T-helper 17 cell (primary cell): ENCODE data around the gene PSD4. TPM values are rescaled to one million over a fixed set of nuclear protein-coding genes. Genes with fewer than 3 reads are reported as not detected.
A peak's percentile ranks its signal among the peaks of the same experiment; 100 is the strongest.

Experiments used
- ATAC-seq: fragments of 150-1000 bp; cut with Tn5 transposase; 2 replicates; pipeline ENCODE4 v1.10.0; 2021; ENCODE audit warnings: mild to moderate bottlenecking, moderate library complexity
- DNase-seq, 3 donors: peaks; one replicate each; pipeline versions ENCODE4 v3.0.0 to v3.0.0-alpha.2; 2020 to 2021
- H3K9me3 ChIP-seq: one replicate; pipeline ENCODE4 v1.7.0; 2013; ENCODE audit warnings: low read length, mild to moderate bottlenecking; ENCODE audit not compliant: control insufficient read depth, poor library complexity, severe bottlenecking
- H3K27ac Mint-ChIP-seq: one replicate; pipeline ENCODE4 v1.8.0; 2022; ENCODE audit warnings: mild to moderate bottlenecking, moderate library complexity, mixed read lengths
- H3K27me3 Mint-ChIP-seq: one replicate; pipeline ENCODE4 v1.8.0; 2022; ENCODE audit warnings: mixed read lengths
- H3K36me3 Mint-ChIP-seq: one replicate; pipeline ENCODE4 v1.8.0; 2022; ENCODE audit warnings: low read depth, mixed read lengths
- H3K4me1 Mint-ChIP-seq: one replicate; pipeline ENCODE4 v1.8.0; 2022; ENCODE audit warnings: mild to moderate bottlenecking, mixed read lengths
- H3K4me3 Mint-ChIP-seq: one replicate; pipeline ENCODE4 v1.8.0; 2022; ENCODE audit warnings: mild to moderate bottlenecking, moderate library complexity, mixed read lengths
- total RNA-seq, 4 donors: library from RNA in 2 of 4; stranded (reverse) in 2 of 4; gene quantifications; one replicate each; pipeline ENCODE4 v1.2.3 and lab custom pipeline; 2022 to 2026

PSD4 gene
- total RNA-seq, 2 donors from 2014 or later = 141 to 160 TPM

- DNase-seq (no peak), ATAC-seq (no peak)
- no peaks in the 10 kb centered on the region for H3K36me3 Mint-ChIP-seq
- peaks cover 5% of the 10 kb centered on the region for H3K27me3 Mint-ChIP-seq
- H3K27ac Mint-ChIP-seq = no peak overlapping the region
- peaks cover 25% of the 10 kb centered on the region for H3K4me1 Mint-ChIP-seq
- H3K9me3 ChIP-seq = no peaks in the 10 kb centered on the region
- no peak overlapping the region for H3K4me3 Mint-ChIP-seq
Measured at GRCh38 chr2:113216321-113216720, 42.5 kb downstream of the PSD4 start.

GRCh38 chr2:113216891-113217454, 43.2 kb downstream of the PSD4 start:
- no peak for ATAC-seq
- DNase-seq = no peak
- peak overlapping the region; percentile 53 for H3K27ac Mint-ChIP-seq
- no peaks in the 10 kb centered on the region for H3K36me3 Mint-ChIP-seq
- H3K4me1 Mint-ChIP-seq = peaks cover 25% of the 10 kb centered on the region
- H3K27me3 Mint-ChIP-seq = peaks cover 5% of the 10 kb centered on the region
- H3K9me3 ChIP-seq = no peaks in the 10 kb centered on the region
- peak overlapping the region; percentile 59 for H3K4me3 Mint-ChIP-seq

DNA sequence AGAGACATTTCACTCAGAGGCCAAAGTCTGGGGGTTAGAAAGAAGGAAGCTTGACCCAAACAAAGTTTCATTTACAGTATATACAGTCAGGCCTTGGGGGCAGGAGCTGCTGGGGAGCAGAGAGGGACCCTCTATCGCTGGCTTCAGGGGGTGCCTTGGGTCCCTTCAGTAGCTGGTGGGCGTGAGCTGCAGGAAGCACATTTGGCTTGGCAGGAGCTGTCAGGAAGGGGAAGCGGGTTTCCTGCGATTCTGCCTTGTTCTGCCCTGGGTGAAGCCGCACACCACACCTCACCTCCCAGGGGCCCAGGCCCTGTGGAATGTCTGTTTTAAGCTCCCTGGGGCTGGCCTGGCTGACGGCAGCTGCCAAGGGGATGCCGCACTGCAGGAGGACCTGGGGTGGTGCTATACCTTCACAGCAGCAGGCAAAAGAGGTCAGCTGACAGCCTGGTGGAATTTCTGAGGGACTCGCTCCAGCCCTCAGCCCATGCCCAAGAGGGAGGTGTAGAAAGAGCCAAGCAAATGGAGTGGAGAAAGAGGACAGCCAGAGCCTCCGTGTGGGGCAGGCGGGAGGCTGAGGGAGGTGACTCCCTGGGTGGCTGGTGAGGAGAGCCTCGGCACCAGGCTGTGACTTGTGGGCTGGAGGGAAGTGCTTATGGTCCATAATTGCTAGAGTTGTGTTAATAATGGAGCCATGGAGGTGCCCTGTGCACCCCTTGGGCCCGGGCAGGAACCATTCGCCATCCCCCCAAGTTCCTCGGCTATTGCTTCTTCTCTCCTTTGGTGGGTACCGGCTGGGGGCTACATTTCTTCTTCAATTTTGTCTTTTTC, 43.9 kb downstream of the PSD4 start:
- H3K27me3 Mint-ChIP-seq = peaks cover 5% of the 10 kb centered on the region
- no peak for ATAC-seq
- no peaks in the 10 kb centered on the region for H3K36me3 Mint-ChIP-seq
- H3K9me3 ChIP-seq = no peaks in the 10 kb centered on the region
- DNase-seq = no peak
- peak overlapping the region; percentile 53 for H3K27ac Mint-ChIP-seq
- H3K4me3 Mint-ChIP-seq = no peak overlapping the region
- H3K4me1 Mint-ChIP-seq = peaks cover 25% of the 10 kb centered on the region

DNA sequence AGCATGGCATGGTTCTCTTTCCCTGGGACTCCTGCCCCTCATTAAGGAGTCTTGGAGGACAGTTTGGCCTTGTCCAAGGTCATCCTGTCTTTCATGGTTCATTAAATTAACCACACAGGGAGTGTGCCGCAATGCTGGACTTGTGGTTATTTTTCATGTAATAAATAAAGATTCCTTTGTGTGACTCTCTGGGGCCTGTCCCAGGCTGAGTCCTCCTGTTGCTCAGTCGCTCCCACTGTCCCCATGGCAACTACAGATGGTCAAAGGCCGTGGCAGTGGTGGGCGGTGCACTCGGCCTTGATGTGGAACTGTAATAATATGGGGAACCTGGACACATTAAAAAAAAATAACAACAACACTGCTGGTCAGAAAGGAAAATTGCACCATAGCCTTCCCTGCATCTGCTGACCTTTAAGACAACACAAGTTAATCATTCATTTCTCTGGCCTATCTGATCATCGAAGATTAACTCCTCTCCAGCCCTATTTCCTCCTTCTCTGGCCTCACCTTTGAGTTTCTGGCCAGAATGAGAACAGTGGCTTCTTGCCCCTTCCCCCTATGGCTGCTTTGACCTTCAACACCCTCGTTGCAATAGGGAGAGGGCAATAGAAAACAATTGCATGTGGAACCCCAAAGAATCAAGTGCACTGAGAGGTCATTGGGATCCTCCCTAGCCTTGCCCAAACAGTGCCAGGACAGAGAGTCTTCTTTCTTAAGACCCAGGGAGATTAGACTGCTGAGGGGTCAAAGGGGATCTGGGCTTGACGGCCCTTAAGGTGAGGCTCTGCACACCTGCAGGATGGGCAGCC, 44.7 kb downstream of the PSD4 start:
- Mint-ChIP-seq H3K27ac (no peak overlapping the region), H3K4me1 (peaks cover 19% of the 10 kb centered on the region), H3K36me3 (no peaks in the 10 kb centered on the region), H3K4me3 (no peak overlapping the region), H3K27me3 (peaks cover 5% of the 10 kb centered on the region)
- ATAC-seq (no peak), DNase-seq (no peak)
- no peaks in the 10 kb centered on the region for H3K9me3 ChIP-seq

DNA sequence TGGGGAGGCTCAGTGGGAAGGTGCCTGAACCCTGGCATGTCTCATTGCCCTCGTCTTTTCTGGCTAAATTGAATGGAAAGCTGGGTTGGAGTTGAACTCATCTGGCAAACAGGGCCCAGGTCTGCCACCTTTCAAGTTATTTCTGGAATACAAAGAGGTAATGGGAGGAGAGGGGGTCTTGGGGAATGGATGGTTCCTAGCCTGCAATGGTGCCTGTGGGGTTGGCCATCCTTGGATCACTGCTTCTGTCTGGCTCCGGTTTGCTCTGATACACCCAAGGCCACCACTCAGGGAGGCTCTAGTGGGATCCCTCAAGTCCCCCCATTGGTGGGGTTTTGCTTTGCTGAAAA, 45.3 kb downstream of the PSD4 start:
- H3K4me1 Mint-ChIP-seq = peaks cover 18% of the 10 kb centered on the region
- H3K27me3 Mint-ChIP-seq = peaks cover 5% of the 10 kb centered on the region
- H3K9me3 ChIP-seq = no peaks in the 10 kb centered on the region
- H3K27ac Mint-ChIP-seq = no peak overlapping the region
- H3K4me3 Mint-ChIP-seq = peak overlapping the region; percentile 5
- no peaks in the 10 kb centered on the region for H3K36me3 Mint-ChIP-seq
- no peak for DNase-seq
- ATAC-seq = no peak

- H3K4me1 Mint-ChIP-seq = peaks cover 18% of the 10 kb centered on the region
- peaks cover 5% of the 10 kb centered on the region for H3K27me3 Mint-ChIP-seq
- ATAC-seq (no peak), DNase-seq (no peak)
- H3K27ac Mint-ChIP-seq = no peak overlapping the region
- H3K9me3 ChIP-seq = no peaks in the 10 kb centered on the region
- H3K4me3 Mint-ChIP-seq = no peak overlapping the region
- no peaks in the 10 kb centered on the region for H3K36me3 Mint-ChIP-seq
Measured at GRCh38 chr2:113219525-113219888, 45.7 kb downstream of the PSD4 start.

GRCh38 chr2:113219889-113220641, 46.3 kb downstream of the PSD4 start:
- no peak overlapping the region for H3K4me3 Mint-ChIP-seq
- H3K36me3 Mint-ChIP-seq = no peaks in the 10 kb centered on the region
- H3K4me1 Mint-ChIP-seq = peaks cover 18% of the 10 kb centered on the region
- DNase-seq = no peak
- no peaks in the 10 kb centered on the region for H3K9me3 ChIP-seq
- no peak for ATAC-seq
- peaks cover 5% of the 10 kb centered on the region for H3K27me3 Mint-ChIP-seq
- H3K27ac Mint-ChIP-seq = no peak overlapping the region

GRCh38 chr2:113220970-113221708, 47.4 kb downstream of the PSD4 start:
- Mint-ChIP-seq H3K4me3 (no peak overlapping the region), H3K4me1 (peaks cover 18% of the 10 kb centered on the region), H3K27ac (no peak overlapping the region), H3K27me3 (peaks cover 5% of the 10 kb centered on the region), H3K36me3 (no peaks in the 10 kb centered on the region)
- ATAC-seq (no peak), DNase-seq (no peak)
- H3K9me3 ChIP-seq = no peaks in the 10 kb centered on the region

DNA sequence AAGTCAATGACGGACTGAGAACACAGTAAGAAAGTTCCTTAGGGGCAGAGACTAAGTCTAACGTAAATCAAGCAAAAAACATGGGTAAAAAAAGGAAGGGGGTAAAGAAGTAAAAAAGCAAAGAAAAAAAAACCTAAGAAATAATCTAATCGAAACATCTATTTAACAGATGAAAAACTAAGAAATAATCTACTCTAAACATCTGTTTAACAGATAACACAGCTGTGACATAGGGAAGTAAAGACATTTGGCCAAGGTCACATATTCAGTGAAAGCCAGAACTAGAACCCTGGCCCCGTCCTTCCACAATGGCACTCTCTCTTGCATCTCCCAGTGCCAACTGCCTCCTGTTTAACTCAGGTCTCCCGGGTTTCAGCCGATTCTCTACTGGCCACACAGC, 48.1 kb downstream of the PSD4 start:
- H3K4me3 Mint-ChIP-seq = no peak overlapping the region
- peaks cover 18% of the 10 kb centered on the region for H3K4me1 Mint-ChIP-seq

DNA sequence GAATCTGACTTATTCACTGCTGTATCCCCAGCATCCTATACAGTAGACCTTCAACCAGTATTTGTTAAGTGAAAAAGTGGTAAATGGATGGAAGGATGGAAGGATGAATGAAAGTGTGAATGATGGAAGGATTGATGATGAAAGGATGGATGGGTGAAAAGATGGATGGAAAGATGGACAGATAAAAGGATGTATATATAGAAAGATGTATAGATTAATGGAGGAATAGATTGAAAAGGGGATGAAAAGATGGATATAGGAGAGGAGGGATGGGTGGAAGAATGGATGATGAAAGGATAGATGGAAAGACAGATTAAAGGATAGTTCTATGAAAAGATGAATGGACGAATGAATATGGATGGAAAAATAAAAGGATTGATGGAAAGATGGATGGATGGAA, 50.0 kb downstream of the PSD4 start:
- H3K36me3 Mint-ChIP-seq = no peaks in the 10 kb centered on the region
- no peak overlapping the region for H3K27ac Mint-ChIP-seq
- H3K9me3 ChIP-seq = no peaks in the 10 kb centered on the region
- H3K4me3 Mint-ChIP-seq = no peak overlapping the region
- peaks cover 10% of the 10 kb centered on the region for H3K4me1 Mint-ChIP-seq
- DNase-seq (no peak), ATAC-seq (no peak)
- H3K27me3 Mint-ChIP-seq = no peaks in the 10 kb centered on the region

More for the DNA sequence above, 48.1 kb downstream of the PSD4 start:
- no peak overlapping the region for H3K27ac Mint-ChIP-seq
- no peak for ATAC-seq
- no peaks in the 10 kb centered on the region for H3K9me3 ChIP-seq
- H3K27me3 Mint-ChIP-seq = peaks cover 4% of the 10 kb centered on the region
- no peak for DNase-seq
- no peaks in the 10 kb centered on the region for H3K36me3 Mint-ChIP-seq

- H3K9me3 ChIP-seq = no peaks in the 10 kb centered on the region
- Mint-ChIP-seq H3K36me3 (no peaks in the 10 kb centered on the region), H3K27me3 (no peaks in the 10 kb centered on the region), H3K27ac (no peak overlapping the region), H3K4me1 (peaks cover 12% of the 10 kb centered on the region), H3K4me3 (no peak overlapping the region)
- DNase-seq (no peak), ATAC-seq (no peak)
Measured at GRCh38 chr2:113224647-113225236, 51.0 kb downstream of the PSD4 start.
